Measurements from ENCODE around the gene C1QTNF1.

- TF ChIP-seq CTCF (conservative IDR thresholded peaks at IDR 0.05; ENCODE audit: low read depth, low read length): no peak
- no peak for TF ChIP-seq EZH2 (IDR thresholded peaks at IDR 0.05; ENCODE audit: borderline replicate concordance, low read depth, low read length, poor library complexity, severe bottlenecking)
These were observed 55.6 kb downstream of the C1QTNF1 start for GRCh38 chr17:79079421-79080200.
